GM12878 (cell line): ENCODE results near the gene OAF. TPM values are rescaled to one million over a fixed set of nuclear protein-coding genes. Genes with fewer than 3 reads are reported as not detected.

Experiments
- ATF3 ChIP-seq: IDR thresholded peaks from 2 replicates; pipeline ENCODE4 v1.6.1; 2011; ENCODE audit warnings: low read depth, mild to moderate bottlenecking, low read length, moderate library complexity, borderline replicate concordance; ENCODE audit errors: extremely low read depth
- BCL11A ChIP-seq: IDR thresholded peaks from 2 replicates; pipeline ENCODE4 v1.6.1; 2011; ENCODE audit warnings: low read depth, low read length
- GATAD2B ChIP-seq: fragments of 450-650 bp; conservative IDR thresholded peaks from 2 replicates; pipeline ENCODE4 v1.6.1; 2017; ENCODE audit warnings: low read depth, mild to moderate bottlenecking, moderate library complexity
- HDAC2 ChIP-seq: fragments of 200-600 bp; sonication (generic); IDR thresholded peaks from 2 replicates; pipeline ENCODE4 v1.6.1; 2017
- IRF3 ChIP-seq: fragments of 450-650 bp; IDR thresholded peaks from 2 replicates; pipeline ENCODE4 v1.6.1; 2014; ENCODE audit warnings: mild to moderate bottlenecking
- IRF4 ChIP-seq: IDR thresholded peaks from 2 replicates; pipeline ENCODE4 v1.6.1; 2011; ENCODE audit warnings: low read depth, low read length
- JUND ChIP-seq: IDR thresholded peaks from 2 replicates; pipeline ENCODE4 v1.6.1; 2012; ENCODE audit warnings: low read depth, mild to moderate bottlenecking, low read length, improper control_type of control experiment, moderate library complexity
- PML ChIP-seq: IDR thresholded peaks from 2 replicates; pipeline ENCODE4 v1.6.1; 2012; ENCODE audit warnings: low read length, inconsistent platforms
- POLR2AphosphoS2 ChIP-seq: IDR thresholded peaks from 2 replicates; pipeline ENCODE4 v1.6.1; 2011; ENCODE audit warnings: low read depth, mild to moderate bottlenecking, low read length, improper control_type of control experiment, moderate library complexity
- RELA ChIP-seq: fragments of 450-650 bp; IDR thresholded peaks from 2 replicates; pipeline ENCODE4 v1.8.0; 2014; ENCODE audit warnings: borderline replicate concordance; ENCODE audit not compliant: partially characterized antibody
- SIN3A ChIP-seq: IDR thresholded peaks from 2 replicates; pipeline ENCODE4 v1.6.1; 2012; ENCODE audit warnings: low read depth, low read length, improper control_type of control experiment
- SMC3 ChIP-seq: IDR thresholded peaks from 2 replicates; pipeline ENCODE4 v1.6.1; 2011; ENCODE audit warnings: low read length, improper control_type of control experiment, borderline replicate concordance
- SREBF1 ChIP-seq: IDR thresholded peaks from 2 replicates; pipeline ENCODE4 v1.6.1; 2012; ENCODE audit warnings: mild to moderate bottlenecking, low read length
- YY1 ChIP-seq: IDR thresholded peaks from 2 replicates; pipeline ENCODE4 v1.6.1; 2011; ENCODE audit warnings: low read depth, mild to moderate bottlenecking, low read length
- ZNF274 ChIP-seq: IDR thresholded peaks from one replicate; pipeline ENCODE4 v1.8.0; 2011; ENCODE audit not compliant: insufficient read length, insufficient read depth
- polyA plus RNA-seq, 11 experiments: library from polyadenylated mRNA; depleted of rRNA in 4 of 11; unstranded in 6 of 11; stranded (reverse) in 5 of 11; fragments of >200 nt; fragmentation: Nextera tagmentation in 4 of 11; fragmentation: Illumina TruSeq in 1 of 11; extraction: Ambion mirVana in 4 of 11; extraction: Trizol in 1 of 11; gene quantifications; 1 replicate in 1 of 11; 2 replicates in 10 of 11; pipeline versions ENCODE4 v1.2.1 to v1.2.3, GENCODE V29; 2011 to 2016; ENCODE audit warnings: inconsistent platforms in 2 of 11, missing spikeins in 2 of 11, low read depth in 1 of 11
- total RNA-seq, 4 experiments: library from RNA; depleted of rRNA in 3 of 4; stranded (reverse); fragments of >200 nt in 3 of 4; fragmentation: Illumina TruSeq in 1 of 4; extraction: Trizol in 1 of 4; gene quantifications; 2 replicates each; pipeline versions ENCODE4 v1.2.1 to v1.2.3, GENCODE V29; 2013 to 2021
- TF ChIP-seq, protein P1 (sequence below): fragments of 150-350 bp; IDR thresholded peaks from 2 replicates; pipeline ENCODE4 v1.6.1; 2016; ENCODE audit warnings: low read depth, low read length
- TF ChIP-seq, protein P2 (sequence below): IDR thresholded peaks from 2 replicates; pipeline ENCODE4 v1.6.1; 2011; ENCODE audit warnings: borderline replicate concordance, low read depth, mild to moderate bottlenecking, moderate library complexity, low read length; ENCODE audit not compliant: insufficient read depth, poor library complexity, severe bottlenecking
- TF ChIP-seq, protein P3 (sequence below): fragments of 450-650 bp; IDR thresholded peaks from 2 replicates; pipeline ENCODE4 v1.6.1; 2017; ENCODE audit warnings: low read depth, mild to moderate bottlenecking, moderate library complexity
- TF ChIP-seq, protein P4 (sequence below): IDR thresholded peaks from 2 replicates; pipeline ENCODE4 v1.6.1; 2012; ENCODE audit warnings: low read depth, low read length, improper control_type of control experiment

The OAF gene
- total and polyA plus RNA-seq, 10 of the 15 experiments (the other 5 are each of a cell fraction or from before 2014, with no cell fraction given) = 0.10 to 4.7 (median 1.1) TPM

DNA sequence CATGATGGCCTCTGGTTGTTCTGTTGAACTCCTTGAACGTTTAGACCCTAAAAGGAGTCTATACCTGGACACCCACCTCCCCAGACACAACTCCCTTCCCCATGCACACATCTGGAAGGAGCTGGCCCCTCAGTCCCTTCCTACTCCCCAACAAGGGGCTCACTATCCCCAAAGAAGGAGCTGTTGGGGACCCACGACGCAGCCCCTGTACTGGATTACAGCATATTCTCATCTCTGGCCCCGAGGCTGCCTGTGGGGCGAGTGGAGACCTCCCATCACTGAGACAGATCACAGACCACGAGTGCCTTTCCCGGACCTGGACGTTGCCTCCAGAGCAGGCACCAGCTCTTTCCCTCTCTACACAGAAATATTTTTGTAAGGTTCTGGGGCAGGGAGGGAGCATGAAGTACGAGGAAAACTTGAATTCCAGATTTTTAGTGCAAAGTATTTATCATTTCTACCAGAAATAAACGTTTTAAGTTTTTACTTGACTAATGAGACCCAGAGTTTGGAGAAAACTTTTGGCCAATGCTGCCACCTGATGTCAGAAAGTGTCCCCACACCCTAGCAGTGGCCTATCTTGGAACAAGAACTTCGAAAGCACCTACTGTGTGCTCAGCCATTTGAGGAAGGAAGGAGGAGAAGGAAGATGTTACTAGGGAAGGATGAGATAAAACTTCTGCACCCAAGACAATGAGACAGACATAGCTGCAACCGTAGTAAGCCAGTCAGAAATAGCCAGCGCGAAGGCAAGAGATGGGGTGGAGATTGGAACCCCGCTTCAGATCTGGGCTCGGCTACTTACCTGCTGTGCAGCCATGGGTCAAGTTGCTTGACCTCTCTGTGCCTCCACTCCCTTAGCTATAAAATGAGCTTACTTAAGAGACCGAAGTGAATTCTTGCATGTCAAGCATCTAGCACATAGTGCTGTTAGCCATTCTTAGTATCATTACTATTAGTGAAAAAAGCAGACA, 18.9 kb downstream of the OAF start (continued):
- TF ChIP-seq, protein P1, sequence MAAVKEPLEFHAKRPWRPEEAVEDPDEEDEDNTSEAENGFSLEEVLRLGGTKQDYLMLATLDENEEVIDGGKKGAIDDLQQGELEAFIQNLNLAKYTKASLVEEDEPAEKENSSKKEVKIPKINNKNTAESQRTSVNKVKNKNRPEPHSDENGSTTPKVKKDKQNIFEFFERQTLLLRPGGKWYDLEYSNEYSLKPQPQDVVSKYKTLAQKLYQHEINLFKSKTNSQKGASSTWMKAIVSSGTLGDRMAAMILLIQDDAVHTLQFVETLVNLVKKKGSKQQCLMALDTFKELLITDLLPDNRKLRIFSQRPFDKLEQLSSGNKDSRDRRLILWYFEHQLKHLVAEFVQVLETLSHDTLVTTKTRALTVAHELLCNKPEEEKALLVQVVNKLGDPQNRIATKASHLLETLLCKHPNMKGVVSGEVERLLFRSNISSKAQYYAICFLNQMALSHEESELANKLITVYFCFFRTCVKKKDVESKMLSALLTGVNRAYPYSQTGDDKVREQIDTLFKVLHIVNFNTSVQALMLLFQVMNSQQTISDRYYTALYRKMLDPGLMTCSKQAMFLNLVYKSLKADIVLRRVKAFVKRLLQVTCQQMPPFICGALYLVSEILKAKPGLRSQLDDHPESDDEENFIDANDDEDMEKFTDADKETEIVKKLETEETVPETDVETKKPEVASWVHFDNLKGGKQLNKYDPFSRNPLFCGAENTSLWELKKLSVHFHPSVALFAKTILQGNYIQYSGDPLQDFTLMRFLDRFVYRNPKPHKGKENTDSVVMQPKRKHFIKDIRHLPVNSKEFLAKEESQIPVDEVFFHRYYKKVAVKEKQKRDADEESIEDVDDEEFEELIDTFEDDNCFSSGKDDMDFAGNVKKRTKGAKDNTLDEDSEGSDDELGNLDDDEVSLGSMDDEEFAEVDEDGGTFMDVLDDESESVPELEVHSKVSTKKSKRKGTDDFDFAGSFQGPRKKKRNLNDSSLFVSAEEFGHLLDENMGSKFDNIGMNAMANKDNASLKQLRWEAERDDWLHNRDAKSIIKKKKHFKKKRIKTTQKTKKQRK = no peak
- TF ChIP-seq GATAD2B (no peak), POLR2AphosphoS2 (no peak), SREBF1 (no peak), IRF3 (no peak), JUND (no peak), YY1 (0 out of 2 replicates have a peak, but pooled peaks have one; percentile 12), IRF4 (no peak), HDAC2 (no peak), PML (no peak), RELA (no peak), SIN3A (no peak), BCL11A (no peak), ZNF274 (no peak), SMC3 (peak; percentile 83), ATF3 (no peak)
- TF ChIP-seq, protein P2, sequence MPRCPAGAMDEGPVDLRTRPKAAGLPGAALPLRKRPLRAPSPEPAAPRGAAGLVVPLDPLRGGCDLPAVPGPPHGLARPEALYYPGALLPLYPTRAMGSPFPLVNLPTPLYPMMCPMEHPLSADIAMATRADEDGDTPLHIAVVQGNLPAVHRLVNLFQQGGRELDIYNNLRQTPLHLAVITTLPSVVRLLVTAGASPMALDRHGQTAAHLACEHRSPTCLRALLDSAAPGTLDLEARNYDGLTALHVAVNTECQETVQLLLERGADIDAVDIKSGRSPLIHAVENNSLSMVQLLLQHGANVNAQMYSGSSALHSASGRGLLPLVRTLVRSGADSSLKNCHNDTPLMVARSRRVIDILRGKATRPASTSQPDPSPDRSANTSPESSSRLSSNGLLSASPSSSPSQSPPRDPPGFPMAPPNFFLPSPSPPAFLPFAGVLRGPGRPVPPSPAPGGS = no peak
- TF ChIP-seq, protein P3, sequence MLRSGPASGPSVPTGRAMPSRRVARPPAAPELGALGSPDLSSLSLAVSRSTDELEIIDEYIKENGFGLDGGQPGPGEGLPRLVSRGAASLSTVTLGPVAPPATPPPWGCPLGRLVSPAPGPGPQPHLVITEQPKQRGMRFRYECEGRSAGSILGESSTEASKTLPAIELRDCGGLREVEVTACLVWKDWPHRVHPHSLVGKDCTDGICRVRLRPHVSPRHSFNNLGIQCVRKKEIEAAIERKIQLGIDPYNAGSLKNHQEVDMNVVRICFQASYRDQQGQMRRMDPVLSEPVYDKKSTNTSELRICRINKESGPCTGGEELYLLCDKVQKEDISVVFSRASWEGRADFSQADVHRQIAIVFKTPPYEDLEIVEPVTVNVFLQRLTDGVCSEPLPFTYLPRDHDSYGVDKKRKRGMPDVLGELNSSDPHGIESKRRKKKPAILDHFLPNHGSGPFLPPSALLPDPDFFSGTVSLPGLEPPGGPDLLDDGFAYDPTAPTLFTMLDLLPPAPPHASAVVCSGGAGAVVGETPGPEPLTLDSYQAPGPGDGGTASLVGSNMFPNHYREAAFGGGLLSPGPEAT = no peak
- TF ChIP-seq, protein P4, sequence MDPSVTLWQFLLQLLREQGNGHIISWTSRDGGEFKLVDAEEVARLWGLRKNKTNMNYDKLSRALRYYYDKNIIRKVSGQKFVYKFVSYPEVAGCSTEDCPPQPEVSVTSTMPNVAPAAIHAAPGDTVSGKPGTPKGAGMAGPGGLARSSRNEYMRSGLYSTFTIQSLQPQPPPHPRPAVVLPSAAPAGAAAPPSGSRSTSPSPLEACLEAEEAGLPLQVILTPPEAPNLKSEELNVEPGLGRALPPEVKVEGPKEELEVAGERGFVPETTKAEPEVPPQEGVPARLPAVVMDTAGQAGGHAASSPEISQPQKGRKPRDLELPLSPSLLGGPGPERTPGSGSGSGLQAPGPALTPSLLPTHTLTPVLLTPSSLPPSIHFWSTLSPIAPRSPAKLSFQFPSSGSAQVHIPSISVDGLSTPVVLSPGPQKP = no peak
